Bronchial epithelial cell (primary cell): ENCODE data around the gene C7orf25. TPM values are rescaled to one million over a fixed set of nuclear protein-coding genes. Genes with fewer than 3 reads are reported as not detected.

Experiments used
- DNase-seq: peaks from one replicate; pipeline ENCODE4 v3.0.0-alpha.2; 2010; ENCODE audit warnings: low read depth
- FAIRE-seq: peaks from 2 replicates; lab custom pipeline; 2011; peaks lifted over from hg19 to GRCh38; lab: Jason Lieb, UNC
- H3K27me3 ChIP-seq: 2 replicates; pipeline ENCODE4 v1.5.1; 2011; ENCODE audit warnings: low read length; ENCODE audit not compliant: control insufficient read depth, insufficient read depth
- H3K36me3 ChIP-seq: 2 replicates; pipeline ENCODE4 v1.5.1; 2011; ENCODE audit warnings: low read length; ENCODE audit not compliant: control insufficient read depth, insufficient read depth
- H3K4me3 ChIP-seq: 2 replicates; pipeline ENCODE4 v1.5.1; 2011; ENCODE audit warnings: mild to moderate bottlenecking, low read depth, low read length, control low read depth
- total RNA-seq: library from RNA; depleted of rRNA; stranded (reverse); fragments of >200 nt; gene quantifications from 2 replicates; pipeline ENCODE4 v1.2.1, GENCODE V29; 2014
- TF ChIP-seq, protein P1 (sequence below): IDR thresholded peaks from 2 replicates; pipeline ENCODE4 v1.5.1; 2011; ENCODE audit warnings: mild to moderate bottlenecking, moderate library complexity, low read length, control low read depth, inconsistent platforms; ENCODE audit not compliant: insufficient read depth, severe bottlenecking

Gene C7orf25
- total RNA-seq, 1 donor from 2014 or later: 3.2 TPM

DNA sequence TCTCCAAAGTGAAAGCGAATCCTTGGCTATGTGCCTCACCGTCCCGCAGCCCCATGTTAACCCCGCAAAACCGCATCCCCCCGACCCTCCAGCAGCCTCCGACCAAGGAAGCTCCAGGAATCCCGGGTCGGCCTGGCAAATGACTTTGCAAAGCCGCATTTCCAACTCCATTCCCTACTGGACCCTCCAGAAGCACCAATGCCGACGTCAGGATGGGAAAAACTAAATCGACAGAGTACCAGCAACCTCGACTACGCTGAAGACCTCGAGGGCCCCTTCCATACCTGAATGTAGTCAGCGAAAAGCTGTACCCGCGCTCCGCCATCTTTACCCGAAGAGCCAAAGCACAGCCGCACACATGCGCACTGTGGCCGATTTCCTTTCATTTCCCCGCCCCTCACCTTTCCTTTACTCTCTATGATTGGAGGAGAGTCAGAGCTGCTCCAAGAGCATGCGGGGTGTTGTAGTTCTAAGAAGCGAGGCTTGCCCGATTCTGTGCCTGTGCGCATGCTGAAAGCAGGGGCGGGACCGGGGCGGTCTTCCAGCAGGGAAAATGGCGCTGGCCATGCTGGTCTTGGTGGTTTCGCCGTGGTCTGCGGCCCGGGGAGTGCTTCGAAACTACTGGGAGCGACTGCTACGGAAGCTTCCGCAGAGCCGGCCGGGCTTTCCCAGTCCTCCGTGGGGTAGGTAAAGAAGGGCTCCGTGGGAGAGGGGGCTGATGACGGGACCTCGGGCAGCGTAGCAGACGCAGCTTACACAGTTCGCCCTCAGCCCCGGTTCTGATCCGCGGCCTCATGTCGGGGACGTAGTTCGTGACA, 20.2 kb upstream of the C7orf25 start, which contains the start of the genes MRPL32 and PSMA2:
Gene MRPL32 (plus strand): TSS at position 543 of the 818 bp plus-strand sequence. CDS start 11 bp downstream, at position 554.
Gene PSMA2 (minus strand): TSS at position 341 of the 818 bp plus-strand sequence. CDS start 16 bp downstream, at position 325.
- peak within 1 kb of the TSS; percentile 87 for H3K4me3 ChIP-seq
- FAIRE-seq (peak; percentile 23), DNase-seq (peak; percentile 96)
- H3K36me3 ChIP-seq: peaks cover 6% of the 10 kb centered on the region
- H3K27me3 ChIP-seq: no peaks in the 10 kb centered on the region
- TF ChIP-seq, protein P1, sequence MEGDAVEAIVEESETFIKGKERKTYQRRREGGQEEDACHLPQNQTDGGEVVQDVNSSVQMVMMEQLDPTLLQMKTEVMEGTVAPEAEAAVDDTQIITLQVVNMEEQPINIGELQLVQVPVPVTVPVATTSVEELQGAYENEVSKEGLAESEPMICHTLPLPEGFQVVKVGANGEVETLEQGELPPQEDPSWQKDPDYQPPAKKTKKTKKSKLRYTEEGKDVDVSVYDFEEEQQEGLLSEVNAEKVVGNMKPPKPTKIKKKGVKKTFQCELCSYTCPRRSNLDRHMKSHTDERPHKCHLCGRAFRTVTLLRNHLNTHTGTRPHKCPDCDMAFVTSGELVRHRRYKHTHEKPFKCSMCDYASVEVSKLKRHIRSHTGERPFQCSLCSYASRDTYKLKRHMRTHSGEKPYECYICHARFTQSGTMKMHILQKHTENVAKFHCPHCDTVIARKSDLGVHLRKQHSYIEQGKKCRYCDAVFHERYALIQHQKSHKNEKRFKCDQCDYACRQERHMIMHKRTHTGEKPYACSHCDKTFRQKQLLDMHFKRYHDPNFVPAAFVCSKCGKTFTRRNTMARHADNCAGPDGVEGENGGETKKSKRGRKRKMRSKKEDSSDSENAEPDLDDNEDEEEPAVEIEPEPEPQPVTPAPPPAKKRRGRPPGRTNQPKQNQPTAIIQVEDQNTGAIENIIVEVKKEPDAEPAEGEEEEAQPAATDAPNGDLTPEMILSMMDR: no peak

DNA sequence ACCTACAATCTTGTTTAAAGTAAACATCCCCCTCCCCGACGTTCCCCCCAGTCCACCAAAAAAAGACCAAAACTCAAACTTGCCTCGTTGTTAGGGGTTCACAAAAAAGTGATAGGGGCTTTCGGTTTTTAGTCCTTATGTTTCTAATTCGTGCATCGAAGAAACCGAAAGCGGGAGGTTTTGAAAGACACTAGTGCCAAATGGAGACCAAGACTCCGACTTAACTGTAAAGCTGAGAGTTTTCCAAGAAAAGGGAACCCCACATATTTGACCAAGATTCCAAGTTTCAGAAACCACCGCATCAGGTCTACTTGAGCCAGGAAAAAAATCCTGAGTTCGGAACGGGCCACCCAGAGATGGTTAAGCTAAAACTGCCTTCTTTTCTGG, 19.6 kb upstream of the C7orf25 start:
- Histone ChIP-seq H3K36me3 (peaks cover 6% of the 10 kb centered on the region), H3K27me3 (no peaks in the 10 kb centered on the region), H3K4me3 (peak overlapping the region; percentile 87)
- TF ChIP-seq, protein P1: no peak
- DNase-seq (no peak), FAIRE-seq (no peak)

DNA sequence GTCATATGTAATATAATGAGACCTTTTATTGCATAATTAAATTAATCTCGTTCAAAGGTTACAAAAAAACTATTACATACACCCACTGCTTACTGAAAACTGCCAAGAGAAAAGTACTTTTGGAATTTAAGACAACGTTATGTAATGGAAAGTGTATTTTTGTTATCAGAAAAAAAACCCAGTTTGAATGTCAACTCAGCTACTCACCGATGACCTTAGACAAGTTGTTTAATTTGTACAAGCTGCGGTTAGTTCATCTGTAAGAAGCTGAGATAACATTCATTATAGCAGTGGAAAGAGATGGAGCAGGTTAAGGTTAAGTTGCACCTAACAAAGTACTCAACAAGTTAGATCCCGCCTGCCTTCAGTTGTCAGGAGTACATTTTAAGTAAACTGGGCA, 19.0 kb upstream of the C7orf25 start:
- DNase-seq (no peak), FAIRE-seq (no peak)
- H3K27me3 ChIP-seq: no peaks in the 10 kb centered on the region
- H3K36me3 ChIP-seq: peaks cover 7% of the 10 kb centered on the region
- H3K4me3 ChIP-seq: peak overlapping the region; percentile 87
- TF ChIP-seq, protein P1: no peak

DNA sequence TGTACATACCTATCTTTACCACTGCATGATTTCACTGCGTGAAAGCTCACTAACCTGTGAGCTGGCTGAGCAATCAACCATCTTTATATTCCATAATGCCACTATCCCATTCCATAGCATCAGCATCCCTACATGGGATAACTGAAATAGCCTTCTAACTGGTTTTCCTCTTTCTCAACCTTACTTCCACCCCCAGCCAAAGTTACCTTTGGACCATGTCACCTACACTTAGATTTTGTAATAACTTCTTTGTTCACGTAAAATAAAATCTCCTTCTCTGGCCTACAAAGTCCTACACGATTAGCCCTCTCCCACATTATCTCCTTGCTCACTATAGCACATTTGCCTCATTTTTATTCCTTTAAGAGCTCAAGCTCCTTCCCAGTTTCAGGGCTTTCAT, 17.6 kb upstream of the C7orf25 start:
- peaks cover 3% of the 10 kb centered on the region for H3K36me3 ChIP-seq
- FAIRE-seq (no peak), DNase-seq (no peak)
- H3K4me3 ChIP-seq: no peak overlapping the region
- TF ChIP-seq, protein P1: no peak
- no peaks in the 10 kb centered on the region for H3K27me3 ChIP-seq

DNA sequence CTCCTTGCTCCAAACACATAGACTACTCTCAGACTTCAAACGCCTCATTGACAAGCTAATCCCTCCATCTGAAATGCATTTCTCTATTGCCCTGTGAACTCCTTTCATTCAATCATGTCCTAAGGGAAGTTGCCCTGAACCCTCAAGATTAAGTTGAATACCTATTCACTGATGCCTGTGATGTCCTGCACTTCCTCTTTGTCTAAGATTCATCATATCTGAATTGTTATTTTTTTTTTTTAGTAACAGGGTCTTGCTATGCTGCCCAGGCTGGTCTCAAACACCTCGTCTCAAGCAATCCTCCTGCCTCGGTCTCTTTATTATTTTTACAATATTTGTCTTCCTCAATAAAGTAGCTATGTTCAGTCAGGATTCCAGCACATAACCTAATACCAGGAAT, 16.9 kb upstream of the C7orf25 start:
- DNase-seq (no peak), FAIRE-seq (no peak)
- TF ChIP-seq, protein P1: no peak
- H3K36me3 ChIP-seq: peaks cover 5% of the 10 kb centered on the region
- H3K4me3 ChIP-seq: no peak overlapping the region
- no peaks in the 10 kb centered on the region for H3K27me3 ChIP-seq
